ENCODE results near the gene NDUFAB1.

GRCh38 chr16:23615805-23616204 is 19.7 kb upstream of the NDUFAB1 start:
- TF ChIP-seq CTCF (tag by site-specific recombination; IDR thresholded peaks at IDR 0.05) (no peak), ZNF239 (tag by site-specific recombination; IDR thresholded peaks at IDR 0.05) (no peak), ZNF521 (tag by site-specific recombination; IDR thresholded peaks at IDR 0.05) (no peak), ZNF391 (tag by site-specific recombination; IDR thresholded peaks at IDR 0.05; ENCODE audit: borderline replicate concordance, low read depth) (no peak), ZBTB1 (tag by site-specific recombination; IDR thresholded peaks at IDR 0.05) (no peak), ZNF155 (tag by site-specific recombination; IDR thresholded peaks at IDR 0.05) (no peak), HOXA7 (CRISPR knock-in tag; IDR thresholded peaks at IDR 0.05; ENCODE audit: borderline replicate concordance) (no peak), ZNF280D (tag by site-specific recombination; IDR thresholded peaks at IDR 0.05) (no peak), ZNF223 (tag by site-specific recombination; IDR thresholded peaks at IDR 0.05) (no peak), ATF2 (tag by site-specific recombination; IDR thresholded peaks at IDR 0.05; ENCODE audit: low read depth) (no peak)
- TF ChIP-seq, protein P1, sequence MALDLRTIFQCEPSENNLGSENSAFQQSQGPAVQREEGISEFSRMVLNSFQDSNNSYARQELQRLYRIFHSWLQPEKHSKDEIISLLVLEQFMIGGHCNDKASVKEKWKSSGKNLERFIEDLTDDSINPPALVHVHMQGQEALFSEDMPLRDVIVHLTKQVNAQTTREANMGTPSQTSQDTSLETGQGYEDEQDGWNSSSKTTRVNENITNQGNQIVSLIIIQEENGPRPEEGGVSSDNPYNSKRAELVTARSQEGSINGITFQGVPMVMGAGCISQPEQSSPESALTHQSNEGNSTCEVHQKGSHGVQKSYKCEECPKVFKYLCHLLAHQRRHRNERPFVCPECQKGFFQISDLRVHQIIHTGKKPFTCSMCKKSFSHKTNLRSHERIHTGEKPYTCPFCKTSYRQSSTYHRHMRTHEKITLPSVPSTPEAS (tag by site-specific recombination; IDR thresholded peaks at IDR 0.05) = no peak

Measured in HEK293 (cell line).